Testis (tissue), 3 donors: Measurements from ENCODE around the gene SDCCAG8. TPM values are rescaled to one million over a fixed set of nuclear protein-coding genes. Genes with fewer than 3 reads are reported as not detected.

ENCODE experiments used
- DNase-seq: peaks from one replicate; pipeline ENCODE4 v3.0.0-alpha.2; 2019
- H3K27ac ChIP-seq, 2 donors: fragments of 200-600 bp; sonication (generic); one replicate each; pipeline ENCODE4 v1.5.1; 2019
- H3K27me3 ChIP-seq: fragments of 200-600 bp; sonication (generic); one replicate; pipeline ENCODE4 v1.5.1; 2019
- H3K36me3 ChIP-seq: fragments of 200-600 bp; sonication (generic); one replicate; pipeline ENCODE4 v1.5.1; 2017; ENCODE audit warnings: low read depth; ENCODE audit errors: missing control alignments
- H3K4me1 ChIP-seq: fragments of 200-600 bp; sonication (generic); one replicate; pipeline ENCODE4 v1.5.1; 2019
- H3K4me3 ChIP-seq, 2 donors: fragments of 200-600 bp; sonication (generic); one replicate each; pipeline ENCODE4 v1.5.1; 2017 to 2019
- H3K9me3 ChIP-seq: fragments of 200-600 bp; sonication (generic); one replicate; pipeline ENCODE4 v1.5.1; 2017
- CTCF ChIP-seq, 3 experiments: fragments of 450-650 bp in 2 of 3; fragments of 200-600 bp in 1 of 3; sonication (generic) in 1 of 3; IDR thresholded peaks; one replicate each; pipeline ENCODE4 v1.5.1; 2016 to 2019; ENCODE audit warnings: antibody characterized with exemption in 3 of 3, mild to moderate bottlenecking in 2 of 3, moderate library complexity in 1 of 3
- POLR2A ChIP-seq: fragments of 450-650 bp; IDR thresholded peaks from one replicate; pipeline ENCODE4 v1.6.1; 2017; ENCODE audit warnings: antibody characterized with exemption, mild to moderate bottlenecking, moderate library complexity
- WGBS, 2 donors: methylation state at CpG; one replicate each; pipeline ENCODE4 v1.1.5; 2018; 5-methylcytosine and 5-hydroxymethylcytosine counted together
- intact Hi-C: fragments of 100-400 bp; cut with DNase I; formaldehyde crosslinking; loops from one replicate; pipeline ENCODE4 v1.15.1; 2023; ENCODE audit warnings: low total_unique reads
- polyA plus RNA-seq: library from polyadenylated mRNA; stranded (reverse); fragments of 350-450 nt; fragmentation: Illumina TruSeq; extraction: RNeasy Lipid Tissue Mini Kit (QIAGEN cat#74804); gene quantifications from one replicate; pipeline ENCODE4 v1.2.3, GENCODE V29; 2014; ENCODE audit warnings: low read depth, low replicate concordance; ENCODE audit not compliant: insufficient read depth
- total RNA-seq, 2 donors: library from RNA; depleted of rRNA; stranded (reverse); fragments of >200 nt; gene quantifications; one replicate each; pipeline ENCODE4 v1.2.3, GENCODE V29; 2016

SDCCAG8 gene
- total and polyA plus RNA-seq, 3 donors from 2014 or later = 21.9 to 45.4 (median 40.6) TPM

GRCh38 chr1:243367314-243367713 is 111.5 kb downstream of the SDCCAG8 start:
- TF ChIP-seq CTCF (IDR thresholded peaks at IDR 0.05) (no peak), POLR2A (no peak)
- H3K27ac ChIP-seq = no peak overlapping the region

DNA sequence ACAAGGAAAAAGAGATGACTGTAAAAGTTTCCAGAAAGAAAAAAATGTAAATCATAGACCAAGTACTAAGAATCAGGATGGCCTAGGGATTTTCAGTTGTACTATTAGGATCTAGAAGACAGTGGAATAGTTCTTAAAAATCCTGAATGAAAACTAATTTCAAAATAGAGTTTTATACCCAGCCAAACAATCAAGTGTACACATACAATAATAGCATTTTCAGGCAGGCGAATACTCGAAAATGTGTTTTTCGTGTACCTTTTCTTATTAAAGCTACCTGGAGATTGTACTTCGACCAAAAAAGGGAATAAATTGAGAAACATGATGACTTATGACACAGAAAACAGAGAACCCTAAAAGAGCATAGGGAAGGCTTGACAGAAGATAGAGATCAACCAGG is 118.6 kb downstream of the SDCCAG8 start:
- Histone ChIP-seq H3K27ac (no peak overlapping the region), H3K36me3 (no peaks in the 10 kb centered on the region), H3K4me1 (no peaks in the 10 kb centered on the region), H3K9me3 (no peaks in the 10 kb centered on the region), H3K4me3 (no peak overlapping the region), H3K27me3 (no peaks in the 10 kb centered on the region)
- 98% methylated on average over 4 of the region's 4 CpGs for WGBS, 2 donors
- intact Hi-C loops = no loop called here
- no peak for TF ChIP-seq POLR2A
- TF ChIP-seq CTCF (IDR thresholded peaks at IDR 0.05) = no peak
- no peak for DNase-seq

More at GRCh38 chr1:243367314-243367713, 111.5 kb downstream of the SDCCAG8 start:
- H3K36me3 ChIP-seq = no peaks in the 10 kb centered on the region
- H3K27me3 ChIP-seq = no peaks in the 10 kb centered on the region
- H3K9me3 ChIP-seq = no peaks in the 10 kb centered on the region
- intact Hi-C loops = no loop called here
- H3K4me1 ChIP-seq = no peaks in the 10 kb centered on the region
- H3K4me3 ChIP-seq = no peak overlapping the region
- DNase-seq = no peak

- intact Hi-C loops = no loop called here
- TF ChIP-seq POLR2A (no peak), CTCF (IDR thresholded peaks at IDR 0.05) (no peak)
- no peak overlapping the region for H3K27ac ChIP-seq
- DNase-seq = no peak
- no peaks in the 10 kb centered on the region for H3K27me3 ChIP-seq
- WGBS, 2 donors = 78 to 100% methylated on average over 1 of the region's 1 CpG
- no peaks in the 10 kb centered on the region for H3K9me3 ChIP-seq
- H3K36me3 ChIP-seq = no peaks in the 10 kb centered on the region
- no peak overlapping the region for H3K4me3 ChIP-seq
- no peaks in the 10 kb centered on the region for H3K4me1 ChIP-seq
Observed at GRCh38 chr1:243375596-243375995, 119.8 kb downstream of the SDCCAG8 start.

GRCh38 chr1:243378669-243379068 is 122.8 kb downstream of the SDCCAG8 start:
- Histone ChIP-seq H3K27ac (no peak overlapping the region), H3K4me3 (no peak overlapping the region), H3K36me3 (no peaks in the 10 kb centered on the region), H3K27me3 (no peaks in the 10 kb centered on the region), H3K9me3 (no peaks in the 10 kb centered on the region), H3K4me1 (no peaks in the 10 kb centered on the region)
- intact Hi-C loops = no loop called here
- WGBS, 2 donors = 83 to 88% methylated on average over 3 of the region's 3 CpGs
- TF ChIP-seq CTCF (IDR thresholded peaks at IDR 0.05) (no peak), POLR2A (no peak)
- no peak for DNase-seq

DNA sequence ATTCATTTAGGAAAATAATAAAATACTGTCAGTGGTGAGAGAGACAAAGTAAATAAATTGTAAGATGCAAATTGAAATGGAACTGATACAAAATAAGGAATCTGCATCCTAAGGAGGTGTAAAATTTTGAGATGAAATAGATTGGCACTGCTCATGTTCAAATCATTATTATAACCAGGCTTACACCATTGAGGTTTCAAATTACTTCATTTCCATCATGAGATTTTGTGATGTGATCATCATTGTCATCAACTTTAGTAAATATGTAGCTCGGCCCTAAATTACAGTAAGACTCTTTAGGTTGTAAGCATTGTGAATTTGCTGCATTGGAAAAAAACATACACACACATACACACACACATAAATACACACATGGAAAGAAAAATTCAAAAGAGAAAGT is 123.4 kb downstream of the SDCCAG8 start:
- Histone ChIP-seq H3K4me3 (no peak overlapping the region), H3K4me1 (no peaks in the 10 kb centered on the region), H3K27me3 (no peaks in the 10 kb centered on the region), H3K27ac (no peak overlapping the region), H3K36me3 (no peaks in the 10 kb centered on the region), H3K9me3 (no peaks in the 10 kb centered on the region)
- intact Hi-C loops = no loop called here
- WGBS, 2 donors = 82 to 100% methylated on average over 1 of the region's 1 CpG
- TF ChIP-seq CTCF (IDR thresholded peaks at IDR 0.05) (no peak), POLR2A (no peak)
- no peak for DNase-seq
